22Rv1 (cell line): ENCODE measurements around the gene ASIC3.

ENCODE experiments used
- H3K27ac ChIP-seq: fragments of 450-650 bp; 2 replicates; pipeline ENCODE4 v1.5.1; 2017
- ZFX ChIP-seq: fragments of 450-650 bp; IDR thresholded peaks from 2 replicates; pipeline ENCODE4 v1.6.1; 2017; ENCODE audit warnings: antibody characterized with exemption, borderline replicate concordance
- TF ChIP-seq, protein P1 (sequence below): fragments of 450-650 bp; IDR thresholded peaks from 2 replicates; pipeline ENCODE4 v1.5.1; 2017; ENCODE audit warnings: mild to moderate bottlenecking

ASIC3 gene

DNA sequence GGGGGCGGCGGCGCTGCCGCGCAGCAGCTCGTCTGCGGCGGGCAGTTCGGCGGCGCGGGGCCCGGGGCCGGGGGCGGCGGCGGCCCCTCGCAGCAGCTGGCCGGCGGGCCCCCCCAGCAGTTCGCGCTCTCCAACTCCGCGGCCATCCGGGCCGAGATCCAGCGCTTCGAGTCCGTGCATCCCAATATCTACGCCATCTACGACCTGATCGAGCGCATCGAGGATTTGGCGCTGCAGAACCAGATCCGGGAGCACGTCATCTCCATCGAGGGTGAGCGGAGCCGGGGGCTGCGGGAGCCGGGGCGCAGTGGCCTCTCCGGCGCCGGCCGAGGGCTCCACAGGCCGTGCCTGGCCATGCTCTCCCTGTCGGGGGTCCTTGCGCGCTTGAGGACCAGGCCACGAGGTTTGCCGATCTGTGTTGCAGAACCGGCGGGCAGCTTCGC lies 38.5 kb downstream of the ASIC3 start:
- peak overlapping the region; percentile 100 for H3K27ac ChIP-seq

DNA sequence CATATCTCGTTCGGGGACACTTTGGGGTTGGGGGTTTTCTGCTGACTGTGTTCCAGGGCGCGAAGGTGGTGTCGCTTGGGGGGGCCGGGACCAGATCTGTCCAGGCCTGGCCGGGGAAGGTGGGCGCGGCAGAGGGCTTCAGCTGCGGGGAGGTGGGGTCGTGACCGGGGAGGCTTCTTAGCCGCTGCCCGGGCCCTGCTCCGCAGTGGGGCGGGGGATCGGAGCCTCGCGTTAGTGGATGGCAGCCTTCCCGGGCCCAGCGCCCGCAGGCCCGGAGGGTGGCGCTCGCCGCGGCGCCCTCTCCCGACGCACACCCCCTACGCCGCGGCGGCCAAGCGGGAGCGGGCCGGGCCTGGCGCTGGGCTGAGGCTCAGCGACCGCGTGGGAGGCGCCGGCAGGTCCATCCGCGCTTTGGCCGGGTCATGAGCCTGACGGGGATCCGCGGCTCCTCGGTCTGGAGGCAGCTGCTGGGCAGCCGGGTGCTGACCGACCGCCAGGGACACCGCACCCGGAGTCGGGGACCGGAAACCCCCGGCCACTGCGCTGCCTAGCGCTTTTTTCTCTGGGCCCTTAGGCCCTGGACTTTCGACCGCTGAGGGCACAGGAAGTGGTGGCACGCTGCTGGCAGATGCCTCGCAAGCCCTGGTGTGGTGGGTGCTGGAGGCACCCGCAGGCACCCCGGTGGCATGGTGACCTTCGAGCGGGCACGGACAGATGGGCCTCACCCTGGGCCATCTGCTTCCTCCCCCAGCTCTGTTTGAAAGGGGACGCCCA lies 39.1 kb downstream of the ASIC3 start:
- H3K27ac ChIP-seq = peak overlapping the region; percentile 100
- no peak for TF ChIP-seq ZFX
- TF ChIP-seq, protein P1, sequence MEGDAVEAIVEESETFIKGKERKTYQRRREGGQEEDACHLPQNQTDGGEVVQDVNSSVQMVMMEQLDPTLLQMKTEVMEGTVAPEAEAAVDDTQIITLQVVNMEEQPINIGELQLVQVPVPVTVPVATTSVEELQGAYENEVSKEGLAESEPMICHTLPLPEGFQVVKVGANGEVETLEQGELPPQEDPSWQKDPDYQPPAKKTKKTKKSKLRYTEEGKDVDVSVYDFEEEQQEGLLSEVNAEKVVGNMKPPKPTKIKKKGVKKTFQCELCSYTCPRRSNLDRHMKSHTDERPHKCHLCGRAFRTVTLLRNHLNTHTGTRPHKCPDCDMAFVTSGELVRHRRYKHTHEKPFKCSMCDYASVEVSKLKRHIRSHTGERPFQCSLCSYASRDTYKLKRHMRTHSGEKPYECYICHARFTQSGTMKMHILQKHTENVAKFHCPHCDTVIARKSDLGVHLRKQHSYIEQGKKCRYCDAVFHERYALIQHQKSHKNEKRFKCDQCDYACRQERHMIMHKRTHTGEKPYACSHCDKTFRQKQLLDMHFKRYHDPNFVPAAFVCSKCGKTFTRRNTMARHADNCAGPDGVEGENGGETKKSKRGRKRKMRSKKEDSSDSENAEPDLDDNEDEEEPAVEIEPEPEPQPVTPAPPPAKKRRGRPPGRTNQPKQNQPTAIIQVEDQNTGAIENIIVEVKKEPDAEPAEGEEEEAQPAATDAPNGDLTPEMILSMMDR = peak; percentile 83

More for the DNA sequence above, 38.5 kb downstream of the ASIC3 start:
- no peak for TF ChIP-seq ZFX
- TF ChIP-seq, protein P1 = no peak

DNA sequence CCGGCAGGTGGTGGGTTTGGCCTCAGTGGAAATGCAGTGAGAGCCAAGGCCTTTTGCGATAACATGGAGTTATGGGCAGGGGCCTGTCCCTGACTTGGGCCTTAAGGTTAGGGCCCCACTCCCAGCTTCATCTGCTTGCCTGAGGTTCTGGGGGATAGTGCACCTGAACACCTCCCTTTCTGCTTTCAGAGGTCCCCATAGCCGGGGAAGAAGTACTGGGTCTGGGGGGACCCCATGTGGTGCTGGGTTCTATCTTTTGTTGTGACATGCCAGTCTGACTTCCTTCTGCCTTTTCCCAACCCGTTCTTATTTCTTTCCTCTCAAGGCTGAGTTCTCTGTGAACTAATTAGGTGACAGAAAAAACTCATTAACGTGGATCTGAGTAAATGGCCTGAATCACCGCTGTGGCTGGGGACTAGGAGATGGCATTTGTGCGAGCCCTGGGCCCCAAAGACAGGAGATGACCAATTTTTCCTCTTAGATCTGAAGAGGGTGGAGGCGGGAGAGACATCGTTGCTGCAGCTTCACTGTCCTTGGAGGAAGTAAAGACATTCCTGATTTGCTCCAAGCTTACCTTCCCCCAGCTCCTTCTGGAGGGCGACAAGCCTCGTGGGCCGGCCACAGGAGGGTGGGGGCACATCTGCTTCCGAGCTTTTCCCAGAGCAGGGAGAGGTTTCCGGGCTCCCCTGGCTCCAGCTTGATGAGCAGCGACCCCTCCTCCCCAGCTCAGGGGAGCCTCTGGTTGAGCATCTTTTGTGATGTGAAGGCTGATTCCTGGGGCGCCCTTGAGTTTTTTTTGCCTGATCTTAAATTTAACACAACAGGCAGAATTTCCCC lies 39.9 kb downstream of the ASIC3 start:
- TF ChIP-seq ZFX = no peak
- TF ChIP-seq, protein P1 = no peak
- H3K27ac ChIP-seq = peak overlapping the region; percentile 100

DNA sequence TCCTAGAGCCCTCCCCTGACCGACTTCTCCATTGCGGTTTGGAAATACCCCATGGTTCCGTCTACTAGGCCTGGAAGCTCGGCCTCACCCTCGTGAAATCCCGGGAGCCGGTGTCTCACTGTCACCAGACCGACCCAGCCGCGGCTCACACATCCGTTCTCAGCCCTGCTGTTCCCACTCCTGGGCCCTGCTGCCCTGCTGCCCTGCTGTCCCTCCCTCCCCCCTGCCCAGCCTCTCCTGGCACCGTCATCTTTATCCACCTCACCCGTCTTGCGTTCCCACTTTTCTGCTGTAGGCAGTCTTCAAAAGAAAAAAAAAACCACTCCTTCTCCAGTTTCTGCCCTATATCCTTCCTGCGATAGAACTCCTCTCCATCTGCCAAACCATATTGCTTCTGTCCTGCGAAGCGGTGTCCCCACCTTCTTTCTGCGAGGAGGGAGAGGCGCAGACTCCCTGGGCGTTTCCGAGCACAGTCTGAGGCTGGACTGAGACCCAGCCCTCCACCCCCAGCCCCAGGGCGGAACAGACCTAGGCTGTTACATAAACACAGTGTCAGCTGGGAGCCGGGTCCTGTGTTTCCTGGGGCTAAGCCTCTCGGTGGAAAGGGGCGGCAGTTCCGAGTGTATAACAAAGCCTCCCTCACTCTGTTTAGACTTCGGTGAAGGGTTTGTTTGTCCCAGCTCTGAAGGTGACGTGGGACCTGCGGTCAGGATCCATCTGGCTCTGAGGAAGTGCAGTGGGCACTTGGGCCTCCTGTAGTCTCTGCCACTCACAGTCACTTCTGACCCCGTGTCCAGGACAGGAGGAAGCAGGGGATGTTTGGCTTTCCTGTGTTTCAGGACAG lies 40.7 kb downstream of the ASIC3 start:
- TF ChIP-seq, protein P1 = no peak
- TF ChIP-seq ZFX = no peak
- peak overlapping the region; percentile 100 for H3K27ac ChIP-seq

DNA sequence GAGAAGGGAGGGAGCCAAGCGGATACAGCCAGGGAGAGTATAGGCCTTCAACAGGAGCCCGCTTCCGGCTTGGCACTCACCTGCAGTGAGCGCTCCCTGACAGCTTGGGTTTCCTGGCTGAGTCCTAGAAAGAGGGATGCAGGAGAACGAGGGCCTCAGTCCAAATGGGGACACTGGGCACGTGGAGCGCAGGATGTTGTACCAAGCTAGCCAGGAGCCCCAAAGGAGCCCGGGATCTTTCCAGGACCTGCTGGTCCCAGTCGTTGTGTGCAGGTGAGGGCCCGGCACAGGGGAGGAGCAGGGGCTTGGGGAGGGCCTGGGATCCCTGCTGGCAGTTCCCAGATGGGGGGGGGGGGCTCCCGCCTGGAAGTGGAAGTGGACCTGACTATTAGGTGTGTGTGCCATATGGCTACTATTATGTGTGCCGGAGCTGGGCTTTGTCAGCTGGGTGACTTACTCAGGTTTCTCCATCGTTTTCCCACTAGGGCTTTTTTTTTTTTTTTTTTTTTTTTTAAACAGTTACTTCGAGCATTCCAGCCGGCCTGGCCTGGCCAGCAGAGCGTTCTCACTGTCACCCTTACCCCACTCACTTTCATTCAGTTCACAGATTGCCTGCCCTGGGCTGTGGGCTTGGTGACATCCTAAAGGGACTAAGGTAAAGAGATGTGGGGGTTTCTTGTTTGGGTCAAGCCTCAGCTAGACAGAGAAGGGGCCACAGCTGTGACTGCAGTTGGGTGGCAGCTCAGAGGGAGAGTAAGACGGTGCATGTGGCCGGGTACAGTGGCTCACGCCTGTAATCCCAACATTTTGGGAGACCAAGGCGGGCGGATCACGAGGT lies 41.8 kb downstream of the ASIC3 start:
- no peak for TF ChIP-seq ZFX
- TF ChIP-seq, protein P1 = no peak
- peak overlapping the region; percentile 100 for H3K27ac ChIP-seq

DNA sequence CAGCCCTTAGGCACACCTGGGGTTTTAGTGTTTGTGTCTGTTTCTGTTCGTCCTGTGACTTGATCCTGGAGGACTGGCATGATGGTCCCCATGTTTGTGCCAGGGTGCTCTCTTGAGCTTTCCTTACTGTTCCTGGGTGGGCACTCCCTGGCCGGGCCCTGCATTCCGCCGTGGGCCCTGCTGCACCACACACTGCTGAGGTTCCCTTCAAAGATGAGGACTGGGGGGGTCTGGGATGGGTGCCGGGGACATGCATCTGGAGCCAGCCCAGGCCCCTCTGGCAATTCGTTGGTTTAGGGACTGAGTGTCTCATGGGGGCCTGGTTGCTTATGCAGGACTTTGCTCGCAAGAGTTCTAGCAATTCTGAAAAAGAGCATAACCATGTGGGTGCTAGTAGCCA lies 42.7 kb downstream of the ASIC3 start:
- TF ChIP-seq, protein P1 = no peak
- no peak for TF ChIP-seq ZFX
- peak overlapping the region; percentile 1; the same call in 1 of the 2 replicates for H3K27ac ChIP-seq
